ENCODE measurements around the gene SMTNL2.

DNA sequence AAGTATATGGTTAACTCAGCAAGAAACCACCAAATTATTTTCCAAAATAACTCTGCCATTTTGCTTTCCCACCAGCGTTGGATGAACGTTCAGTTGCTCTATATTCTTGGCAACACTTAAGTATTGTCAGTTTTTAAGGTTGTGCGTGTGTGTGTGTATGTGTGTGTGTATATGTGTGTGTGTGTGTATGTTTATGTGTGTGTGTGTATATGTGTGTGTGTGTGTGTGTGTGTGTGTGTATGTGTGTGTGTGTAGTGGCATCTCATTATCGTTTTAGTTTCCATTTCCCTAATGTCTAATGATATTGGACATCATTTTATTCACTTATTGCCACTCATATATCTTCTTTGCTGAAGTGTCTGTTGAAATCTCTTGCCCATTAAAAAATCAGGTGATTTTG, 11.2 kb upstream of the SMTNL2 start:
- TF ChIP-seq, protein P1, sequence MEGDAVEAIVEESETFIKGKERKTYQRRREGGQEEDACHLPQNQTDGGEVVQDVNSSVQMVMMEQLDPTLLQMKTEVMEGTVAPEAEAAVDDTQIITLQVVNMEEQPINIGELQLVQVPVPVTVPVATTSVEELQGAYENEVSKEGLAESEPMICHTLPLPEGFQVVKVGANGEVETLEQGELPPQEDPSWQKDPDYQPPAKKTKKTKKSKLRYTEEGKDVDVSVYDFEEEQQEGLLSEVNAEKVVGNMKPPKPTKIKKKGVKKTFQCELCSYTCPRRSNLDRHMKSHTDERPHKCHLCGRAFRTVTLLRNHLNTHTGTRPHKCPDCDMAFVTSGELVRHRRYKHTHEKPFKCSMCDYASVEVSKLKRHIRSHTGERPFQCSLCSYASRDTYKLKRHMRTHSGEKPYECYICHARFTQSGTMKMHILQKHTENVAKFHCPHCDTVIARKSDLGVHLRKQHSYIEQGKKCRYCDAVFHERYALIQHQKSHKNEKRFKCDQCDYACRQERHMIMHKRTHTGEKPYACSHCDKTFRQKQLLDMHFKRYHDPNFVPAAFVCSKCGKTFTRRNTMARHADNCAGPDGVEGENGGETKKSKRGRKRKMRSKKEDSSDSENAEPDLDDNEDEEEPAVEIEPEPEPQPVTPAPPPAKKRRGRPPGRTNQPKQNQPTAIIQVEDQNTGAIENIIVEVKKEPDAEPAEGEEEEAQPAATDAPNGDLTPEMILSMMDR (IDR thresholded peaks at IDR 0.05), result no peak
- no peak for TF ChIP-seq CHD2 (IDR thresholded peaks at IDR 0.05; ENCODE audit: low read length, partially characterized antibody)
- no peak for TF ChIP-seq EP300 (IDR thresholded peaks at IDR 0.05; ENCODE audit: borderline replicate concordance in 1 of 2, low read depth in 1 of 2, low read length in 1 of 2)
- TF ChIP-seq TCF12 (IDR thresholded peaks at IDR 0.05), result no peak
- no peak for TF ChIP-seq RFX5 (IDR thresholded peaks at IDR 0.05; ENCODE audit: low read length)

Measured in SK-N-SH (cell line).